ENCODE results near the gene CITED4.

CITED4 gene

DNA sequence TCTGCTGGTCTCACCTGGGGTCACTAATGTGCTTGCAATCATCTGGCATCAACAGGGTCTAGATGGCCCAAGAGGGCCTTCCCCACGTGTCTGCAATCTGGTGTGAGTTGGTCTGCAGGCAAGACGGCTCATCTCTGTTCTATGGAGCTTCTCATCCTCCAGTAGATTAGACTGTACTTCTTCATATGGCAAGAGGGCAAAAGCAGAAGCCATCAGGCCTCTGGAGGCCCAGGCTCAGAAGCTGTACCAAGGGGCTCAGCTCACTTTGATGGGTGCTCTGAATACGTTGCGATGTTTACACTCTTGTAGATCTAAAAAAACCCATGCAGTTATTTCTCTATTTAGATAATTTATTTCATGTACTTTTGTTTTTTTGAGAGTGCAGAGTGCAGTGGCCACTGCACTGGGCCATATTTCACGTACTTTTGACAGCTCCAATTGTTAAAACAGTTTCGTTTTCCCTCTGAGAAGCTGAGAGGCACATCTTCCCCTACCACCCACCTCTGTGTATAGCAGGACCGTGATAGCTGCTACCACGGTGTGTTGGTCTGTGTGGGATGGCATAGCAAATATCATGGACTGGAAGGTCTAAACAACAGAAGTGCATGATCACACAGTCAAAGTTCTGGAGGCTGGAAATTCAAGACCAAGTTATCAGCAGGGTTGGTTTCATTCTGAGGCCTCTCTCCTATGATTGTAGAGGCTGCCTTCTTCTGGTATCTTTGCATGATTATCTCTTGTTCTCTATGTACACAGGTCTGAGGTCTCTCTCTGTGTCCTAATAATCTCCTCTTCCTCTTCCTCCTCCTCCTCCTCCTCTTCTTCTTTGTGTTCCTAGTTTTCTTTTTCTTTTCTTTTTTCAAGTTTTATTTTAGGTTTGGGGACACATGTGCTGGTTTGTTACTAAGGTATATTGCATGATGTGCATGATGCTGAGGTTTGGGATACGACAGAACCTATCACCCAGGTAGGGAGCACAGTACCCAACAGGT is 17.0 kb downstream of the CITED4 start:
- DNase-seq: no peak

DNA sequence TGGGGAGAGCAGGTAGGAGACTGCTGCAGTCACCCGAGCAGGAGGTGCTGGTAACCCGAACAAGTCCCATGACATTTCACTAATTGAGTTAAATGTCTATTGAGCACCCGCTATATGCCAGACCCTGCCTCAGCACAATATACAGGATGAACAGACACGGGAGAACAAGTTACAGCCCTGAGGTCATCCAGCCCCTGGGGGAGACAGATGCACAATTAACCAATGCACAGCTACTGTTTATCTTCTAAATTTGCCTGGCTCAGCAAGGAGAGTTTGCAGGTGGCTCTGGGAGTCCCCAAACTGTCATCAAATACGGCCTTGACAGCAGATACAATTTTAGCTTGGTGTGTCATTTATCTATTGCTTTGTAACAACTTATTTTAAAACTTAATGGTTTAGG is 18.1 kb downstream of the CITED4 start:
- no peaks in the 10 kb centered on the region for H3K27me3 ChIP-seq (replicated peaks)
- H3K4me3 ChIP-seq (ENCODE audit: low read depth, low read length): no peak overlapping the region
- H3K36me3 ChIP-seq (replicated peaks): no peaks in the 10 kb centered on the region
- in situ Hi-C loops (cut with HindIII; ENCODE audit: low pct_ligation_motif_present, low sequenced_read_pairs): no loop called here
- TF ChIP-seq, protein P1, sequence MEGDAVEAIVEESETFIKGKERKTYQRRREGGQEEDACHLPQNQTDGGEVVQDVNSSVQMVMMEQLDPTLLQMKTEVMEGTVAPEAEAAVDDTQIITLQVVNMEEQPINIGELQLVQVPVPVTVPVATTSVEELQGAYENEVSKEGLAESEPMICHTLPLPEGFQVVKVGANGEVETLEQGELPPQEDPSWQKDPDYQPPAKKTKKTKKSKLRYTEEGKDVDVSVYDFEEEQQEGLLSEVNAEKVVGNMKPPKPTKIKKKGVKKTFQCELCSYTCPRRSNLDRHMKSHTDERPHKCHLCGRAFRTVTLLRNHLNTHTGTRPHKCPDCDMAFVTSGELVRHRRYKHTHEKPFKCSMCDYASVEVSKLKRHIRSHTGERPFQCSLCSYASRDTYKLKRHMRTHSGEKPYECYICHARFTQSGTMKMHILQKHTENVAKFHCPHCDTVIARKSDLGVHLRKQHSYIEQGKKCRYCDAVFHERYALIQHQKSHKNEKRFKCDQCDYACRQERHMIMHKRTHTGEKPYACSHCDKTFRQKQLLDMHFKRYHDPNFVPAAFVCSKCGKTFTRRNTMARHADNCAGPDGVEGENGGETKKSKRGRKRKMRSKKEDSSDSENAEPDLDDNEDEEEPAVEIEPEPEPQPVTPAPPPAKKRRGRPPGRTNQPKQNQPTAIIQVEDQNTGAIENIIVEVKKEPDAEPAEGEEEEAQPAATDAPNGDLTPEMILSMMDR (IDR thresholded peaks at IDR 0.05; ENCODE audit: low read depth, low read length, missing control alignments): no peak
- H3K27ac ChIP-seq: no peak overlapping the region
- no peak for DNase-seq

More for the DNA sequence above, 17.0 kb downstream of the CITED4 start:
- no peak overlapping the region for H3K27ac ChIP-seq
- no peak overlapping the region for H3K4me3 ChIP-seq (ENCODE audit: low read depth, low read length)
- in situ Hi-C loops (cut with HindIII; ENCODE audit: low pct_ligation_motif_present, low sequenced_read_pairs): no loop called here
- no peaks in the 10 kb centered on the region for H3K36me3 ChIP-seq (replicated peaks)
- TF ChIP-seq, protein P1 (IDR thresholded peaks at IDR 0.05; ENCODE audit: low read depth, low read length, missing control alignments): no peak
- no peaks in the 10 kb centered on the region for H3K27me3 ChIP-seq (replicated peaks)

DNA sequence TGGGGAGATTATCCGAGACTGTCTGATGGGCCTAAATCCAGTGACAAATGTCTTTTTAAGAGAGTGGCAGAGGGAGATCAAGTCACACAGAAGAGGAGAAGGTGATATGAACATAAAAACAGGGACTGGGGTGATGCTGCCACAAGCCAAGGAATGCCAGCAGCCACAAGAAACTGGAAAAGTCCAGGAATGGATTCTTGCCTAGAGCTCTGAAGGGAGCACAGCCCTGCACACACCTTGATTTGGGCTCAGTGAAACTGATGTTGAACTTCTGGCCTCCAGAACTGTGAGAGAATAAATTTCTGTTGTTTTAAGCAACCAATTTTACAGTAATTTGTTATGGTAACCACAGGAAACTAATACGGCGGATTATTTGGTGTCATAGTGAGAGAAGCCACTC is 19.5 kb downstream of the CITED4 start:
- DNase-seq: no peak

DNA sequence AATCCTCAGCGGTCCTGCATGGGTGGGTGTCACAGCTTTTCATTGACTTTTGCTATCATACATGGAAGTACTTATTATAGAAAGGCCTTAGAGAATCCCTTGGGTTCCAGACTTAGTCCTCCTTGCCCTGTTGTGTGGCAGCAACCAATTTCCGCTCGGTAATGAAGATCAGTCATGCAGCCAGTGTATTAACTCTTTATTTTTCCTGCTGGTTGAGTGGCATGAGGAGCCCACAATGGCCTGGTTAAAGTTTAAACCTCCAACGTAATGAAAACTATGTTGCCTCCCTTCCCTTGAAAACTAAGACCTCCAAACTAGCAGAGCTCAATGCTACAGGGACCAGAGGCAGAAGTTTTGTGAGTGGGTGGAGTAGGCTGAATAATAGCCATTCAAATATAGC is 20.0 kb downstream of the CITED4 start:
- no peak overlapping the region for H3K4me3 ChIP-seq (ENCODE audit: low read depth, low read length)
- no peak for DNase-seq
- in situ Hi-C loops (cut with HindIII; ENCODE audit: low pct_ligation_motif_present, low sequenced_read_pairs): no loop called here
- no peaks in the 10 kb centered on the region for H3K36me3 ChIP-seq (replicated peaks)
- TF ChIP-seq, protein P1 (IDR thresholded peaks at IDR 0.05; ENCODE audit: low read depth, low read length, missing control alignments): no peak
- no peak overlapping the region for H3K27ac ChIP-seq
- no peaks in the 10 kb centered on the region for H3K27me3 ChIP-seq (replicated peaks)

More for the DNA sequence above, 19.5 kb downstream of the CITED4 start:
- H3K27me3 ChIP-seq (replicated peaks): no peaks in the 10 kb centered on the region
- H3K27ac ChIP-seq: no peak overlapping the region
- TF ChIP-seq, protein P1 (IDR thresholded peaks at IDR 0.05; ENCODE audit: low read depth, low read length, missing control alignments): no peak
- no peaks in the 10 kb centered on the region for H3K36me3 ChIP-seq (replicated peaks)
- in situ Hi-C loops (cut with HindIII; ENCODE audit: low pct_ligation_motif_present, low sequenced_read_pairs): no loop called here
- H3K4me3 ChIP-seq (ENCODE audit: low read depth, low read length): no peak overlapping the region

DNA sequence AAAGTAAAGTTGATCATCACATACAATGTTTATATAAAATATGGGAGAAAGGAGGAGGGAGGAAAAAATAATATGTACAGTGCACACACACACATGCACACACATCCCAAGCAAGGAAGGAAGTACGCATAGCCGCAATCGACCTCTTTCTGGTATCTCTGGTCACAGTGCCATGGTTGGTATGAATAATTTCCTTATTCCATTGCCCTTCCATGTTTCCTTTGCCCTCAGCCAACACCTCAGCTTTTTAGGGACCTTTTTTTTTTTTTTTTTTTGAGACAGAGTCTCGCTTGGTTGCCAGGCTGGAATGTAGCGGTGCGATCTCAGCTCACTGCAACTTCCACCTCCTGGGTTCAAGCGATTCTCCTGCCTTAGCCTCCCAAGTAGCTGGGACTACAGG is 20.6 kb downstream of the CITED4 start:
- no peak overlapping the region for H3K27ac ChIP-seq
- TF ChIP-seq, protein P1 (IDR thresholded peaks at IDR 0.05; ENCODE audit: low read depth, low read length, missing control alignments): no peak
- H3K4me3 ChIP-seq (ENCODE audit: low read depth, low read length): no peak overlapping the region
- no peak for DNase-seq
- in situ Hi-C loops (cut with HindIII; ENCODE audit: low pct_ligation_motif_present, low sequenced_read_pairs): no loop called here
- H3K36me3 ChIP-seq (replicated peaks): no peaks in the 10 kb centered on the region
- H3K27me3 ChIP-seq (replicated peaks): no peaks in the 10 kb centered on the region
